GM10248 (cell line): ENCODE data around the gene DDX50.
"Not testable (repeated sequence)": the region's sequence is repeated elsewhere in the genome, so short reads cannot be mapped to it uniquely, and the experiment has no call there.

ENCODE experiments used
- CTCF ChIA-PET: fragments of 300-600 bp; sonication (Branson Sonifier 250); formaldehyde crosslinking; extraction: SDS; loops from one replicate; lab custom pipeline; 2021; ENCODE audit warnings: antibody characterized with exemption; lab: Yijun Ruan, JAX
- POLR2A ChIA-PET: fragments of 350-650 bp; sonication (Branson Sonifier 250); formaldehyde crosslinking; extraction: SDS; loops from one replicate; lab custom pipeline; 2020; ENCODE audit warnings: antibody characterized with exemption; lab: Yijun Ruan, JAX
- DNase-seq: peaks from one replicate; pipeline ENCODE4 v3.0.0; 2012; ENCODE audit errors: extremely low spot score
- CTCF ChIP-seq: IDR thresholded peaks from 2 replicates; pipeline ENCODE4 v1.5.1; 2012; ENCODE audit warnings: mild to moderate bottlenecking, low read depth; ENCODE audit errors: extremely low read depth, missing control alignments, control extremely low read depth

The DDX50 gene

GRCh38 chr10:68934994-68935393 is 33.9 kb downstream of the DDX50 start:
- ChIA-PET POLR2A (no interaction called here), CTCF (interaction anchor here (1.3 kb wide), 1 partner anchor 37 kb away, joined by 4 read pairs; no protein-coding TSS in a partner anchor)
- TF ChIP-seq CTCF: no peak
- no peak for DNase-seq

- CTCF ChIA-PET: interaction anchor here (1.2 kb wide), 1 partner anchor 9 kb away, joined by 3 read pairs; no protein-coding TSS in a partner anchor
- POLR2A ChIA-PET: no interaction called here
- TF ChIP-seq CTCF: no peak
- no peak for DNase-seq
Observed at GRCh38 chr10:68938117-68938516, 37.0 kb downstream of the DDX50 start.

GRCh38 chr10:68938884-68939283 is 37.8 kb downstream of the DDX50 start:
- DNase-seq: no peak
- no peak for TF ChIP-seq CTCF
- ChIA-PET CTCF (interaction anchor here (1.1 kb wide), 2 partner anchors 13 to 18 kb away, joined by 3 read pairs; no protein-coding TSS in a partner anchor), POLR2A (no interaction called here)

GRCh38 chr10:68940917-68941316 is 39.8 kb downstream of the DDX50 start:
- CTCF ChIA-PET: interaction anchor here (1.1 to 1.8 kb wide), 3 partner anchors 9 to 15 kb away, joined by 3 to 7 read pairs (median 4); partner anchors contain the start of gene DDX21
- DNase-seq, POLR2A ChIA-PET: not testable (repeated sequence)

- no peak for DNase-seq
- no peak for TF ChIP-seq CTCF
- ChIA-PET POLR2A (interaction anchor here (0.7 kb wide), 1 partner anchor 70 kb away, joined by 3 read pairs; no protein-coding TSS in a partner anchor), CTCF (interaction anchor here (1.0 kb wide), 1 partner anchor 34 kb away, joined by 3 read pairs; no protein-coding TSS in a partner anchor)
Observed at GRCh38 chr10:68950598-68950997, 49.5 kb downstream of the DDX50 start.

GRCh38 chr10:68954904-68955303 is 53.8 kb downstream of the DDX50 start:
- TF ChIP-seq CTCF: no peak
- ChIA-PET POLR2A (no interaction called here), CTCF (interaction anchor here (0.7 to 2.2 kb wide), 17 partner anchors 8 to 1009 kb away, joined by 3 to 10 read pairs (median 4); no protein-coding TSS in a partner anchor)
- DNase-seq: no peak

- TF ChIP-seq CTCF: no peak
- ChIA-PET CTCF (interaction anchor here (0.7 to 2.2 kb wide), 21 partner anchors 8 to 1008 kb away, joined by 3 to 10 read pairs (median 3); partner anchors contain the start of gene SRGN), POLR2A (interaction anchor here (0.6 kb wide), 1 partner anchor 196 kb away, joined by 4 read pairs; no protein-coding TSS in a partner anchor)
- no peak for DNase-seq
Observed at GRCh38 chr10:68955355-68955831, 54.3 kb downstream of the DDX50 start.
